GM23338 (cell line): Measurements from ENCODE around the gene RTCA. TPM values are rescaled to one million over a fixed set of nuclear protein-coding genes. Genes with fewer than 3 reads are reported as not detected.
"Not testable (repeated sequence)": the region's sequence is repeated elsewhere in the genome, so short reads cannot be mapped to it uniquely, and the experiment has no call there.

Source experiments
- ATAC-seq: fragments of 200-7000 bp; cut with Tn5 transposase; 3 replicates; pipeline ENCODE4 v1.9.1; 2020
- DNase-seq: peaks from one replicate; pipeline ENCODE4 v3.0.0-alpha.2; 2015; ENCODE audit warnings: low spot score
- H2AFZ ChIP-seq: fragments of 200-600 bp; sonication (generic); 2 replicates; pipeline ENCODE4 v1.8.0; 2016; ENCODE audit warnings: antibody characterized with exemption, mild to moderate bottlenecking, moderate library complexity
- H3F3A ChIP-seq: fragments of 200-600 bp; sonication (generic); replicated peaks from 2 replicates; pipeline ENCODE4 v1.8.0; 2017; ENCODE audit warnings: antibody characterized with exemption, mixed run types, low read depth
- H3K27ac ChIP-seq: fragments of 200-600 bp; sonication (generic); 2 replicates; pipeline ENCODE4 v1.6.1; 2016; ENCODE audit warnings: low read depth
- H3K27me3 ChIP-seq: fragments of 200-600 bp; sonication (generic); 2 replicates; pipeline ENCODE4 v1.8.0; 2016; ENCODE audit warnings: mild to moderate bottlenecking, mixed run types, moderate library complexity; ENCODE audit not compliant: insufficient read depth
- H3K36me3 ChIP-seq: fragments of 200-600 bp; sonication (generic); 2 replicates; pipeline ENCODE4 v1.8.0; 2016; ENCODE audit warnings: mild to moderate bottlenecking; ENCODE audit not compliant: insufficient read depth
- H3K4me1 ChIP-seq: fragments of 200-600 bp; sonication (generic); 2 replicates; pipeline ENCODE4 v1.8.0; 2016; ENCODE audit warnings: mild to moderate bottlenecking, moderate library complexity; ENCODE audit not compliant: insufficient read depth
- H3K4me2 ChIP-seq: fragments of 200-600 bp; sonication (generic); 2 replicates; pipeline ENCODE4 v1.7.1; 2017; ENCODE audit warnings: mixed run types
- H3K4me3 ChIP-seq: fragments of 200-600 bp; sonication (generic); 2 replicates; pipeline ENCODE4 v1.6.1; 2016; ENCODE audit warnings: mixed run types
- H3K79me2 ChIP-seq: fragments of 200-600 bp; sonication (generic); replicated peaks from 2 replicates; pipeline ENCODE4 v1.8.0; 2017; ENCODE audit warnings: mild to moderate bottlenecking; ENCODE audit not compliant: insufficient read depth
- H3K9me2 ChIP-seq: fragments of 200-600 bp; sonication (generic); 2 replicates; pipeline ENCODE4 v1.8.0; 2017; ENCODE audit not compliant: insufficient read depth
- H4K20me1 ChIP-seq: fragments of 200-600 bp; sonication (generic); replicated peaks from 2 replicates; pipeline ENCODE4 v1.8.0; 2017; ENCODE audit warnings: mild to moderate bottlenecking; ENCODE audit not compliant: insufficient read depth
- H3K27ac Mint-ChIP-seq: 2 replicates; pipeline ENCODE4 v1.8.0; 2020; ENCODE audit warnings: inconsistent platforms, mild to moderate bottlenecking, moderate library complexity, mixed read lengths
- H3K27me3 Mint-ChIP-seq: 3 replicates; pipeline ENCODE4 v1.8.0; 2022; ENCODE audit warnings: low read depth, mild to moderate bottlenecking, moderate library complexity, mixed read lengths, inconsistent platforms; ENCODE audit not compliant: insufficient read depth, poor library complexity
- H3K36me3 Mint-ChIP-seq: 3 replicates; pipeline ENCODE4 v1.8.0; 2021; ENCODE audit warnings: low read depth, mild to moderate bottlenecking, inconsistent platforms, moderate library complexity, mixed read lengths
- H3K4me1 Mint-ChIP-seq: 3 replicates; pipeline ENCODE4 v1.8.0; 2020; ENCODE audit warnings: mild to moderate bottlenecking, inconsistent platforms, mixed read lengths
- H3K4me3 Mint-ChIP-seq: 3 replicates; pipeline ENCODE4 v1.8.0; 2021; ENCODE audit warnings: moderate library complexity, mild to moderate bottlenecking, inconsistent platforms, mixed read lengths
- H3K9me3 Mint-ChIP-seq: 3 replicates; pipeline ENCODE4 v1.8.0; 2020; ENCODE audit warnings: moderate library complexity, mild to moderate bottlenecking, inconsistent platforms, mixed read lengths
- CTCF ChIP-seq, 2 experiments: fragments of 200-600 bp in 1 of 2; sonication (generic) in 1 of 2; conservative IDR thresholded peaks; 2 replicates each; pipeline versions ENCODE4 v1.5.1 to v1.6.1; 2016 to 2017; ENCODE audit warnings: antibody characterized with exemption in 2 of 2, low read depth in 2 of 2, mild to moderate bottlenecking in 2 of 2, moderate library complexity in 1 of 2
- EZH2 ChIP-seq: fragments of 200-600 bp; sonication (generic); IDR thresholded peaks from one replicate; pipeline ENCODE4 v1.8.0; 2017; ENCODE audit warnings: antibody characterized with exemption, mild to moderate bottlenecking, low read depth; ENCODE audit not compliant: unreplicated experiment
- NANOG ChIP-seq: IDR thresholded peaks from 2 replicates; pipeline ENCODE4 v1.6.1; 2016; ENCODE audit warnings: antibody characterized with exemption, borderline replicate concordance
- POLR2AphosphoS5 ChIP-seq: IDR thresholded peaks from 2 replicates; pipeline ENCODE4 v1.6.1; 2016; ENCODE audit warnings: antibody characterized with exemption, low read depth
- REST ChIP-seq: IDR thresholded peaks from one replicate; pipeline ENCODE4 v1.6.1; 2018; ENCODE audit warnings: antibody characterized with exemption; ENCODE audit not compliant: unreplicated experiment
- STAT1 ChIP-seq: IDR thresholded peaks from one replicate; pipeline ENCODE4 v1.6.1; 2016; ENCODE audit warnings: antibody characterized with exemption; ENCODE audit not compliant: unreplicated experiment
- ZNF331 ChIP-seq: fragments of 250-450 bp; sonication (Bioruptor Pico); IDR thresholded peaks from 2 replicates; pipeline ENCODE4 v1.5.0; 2020; ENCODE audit warnings: low read depth, mild to moderate bottlenecking, moderate library complexity
- polyA plus RNA-seq: library from polyadenylated mRNA; unstranded; fragments of >200 nt; fragmentation: Nextera tagmentation; extraction: Ambion mirVana; gene quantifications from 2 replicates; pipeline ENCODE4 v1.2.1, GENCODE V29; 2016
- total RNA-seq: library from RNA; depleted of rRNA; stranded (reverse); fragments of >200 nt; shearing (Covaris generic); gene quantifications from 2 replicates; pipeline ENCODE4 v1.2.3, GENCODE V29; 2014

Gene RTCA
- total and polyA plus RNA-seq, 2 experiments from 2014 or later = 36.6 TPM

- TF ChIP-seq CTCF (conservative IDR thresholded peaks at IDR 0.05; ENCODE audit: low read depth in 2 of 2) = no peak
- no peak for TF ChIP-seq ZNF331 (CRISPR knock-in tag)
- TF ChIP-seq REST = no peak
- TF ChIP-seq NANOG = no peak
- no peak for TF ChIP-seq POLR2AphosphoS5
- no peak for TF ChIP-seq STAT1
- TF ChIP-seq EZH2 = no peak
Measured at GRCh38 chr1:100253552-100253951, 12.5 kb upstream of the RTCA start (continued).

GRCh38 chr1:100256273-100256672, 9.7 kb upstream of the RTCA start:
- DNase-seq, H3K27ac Mint-ChIP-seq, H3K36me3 ChIP-seq, H4K20me1 ChIP-seq, H3K27me3 Mint-ChIP-seq, H3K27me3 ChIP-seq, H3K27ac ChIP-seq, H3K4me2 ChIP-seq, H3F3A ChIP-seq, ATAC-seq, H2AFZ ChIP-seq, H3K4me3 Mint-ChIP-seq, H3K9me2 ChIP-seq, H3K79me2 ChIP-seq, H3K4me3 ChIP-seq, H3K4me1 ChIP-seq, H3K4me1 Mint-ChIP-seq, H3K36me3 Mint-ChIP-seq: not testable (repeated sequence)
- H3K9me3 Mint-ChIP-seq = peaks cover 18% of the 10 kb centered on the region; the same call in 2 of the 3 replicates

GRCh38 chr1:100258427-100258826, 7.6 kb upstream of the RTCA start:
- not testable (repeated sequence) for H4K20me1 ChIP-seq, DNase-seq, H3K27ac Mint-ChIP-seq, H3K36me3 Mint-ChIP-seq, H3F3A ChIP-seq, H3K27me3 Mint-ChIP-seq, H3K27ac ChIP-seq, H3K9me2 ChIP-seq, H3K4me1 Mint-ChIP-seq, H2AFZ ChIP-seq, H3K4me3 Mint-ChIP-seq, H3K4me3 ChIP-seq, ATAC-seq, H3K36me3 ChIP-seq, H3K27me3 ChIP-seq, H3K4me1 ChIP-seq, H3K79me2 ChIP-seq, H3K4me2 ChIP-seq
- H3K9me3 Mint-ChIP-seq = peaks cover 23% of the 10 kb centered on the region; the same call in 2 of the 3 replicates
